NCI-H146 (cell line): ENCODE data around the gene LYPD5.
"Not testable (repeated sequence)": the region's sequence is repeated elsewhere in the genome, so short reads cannot be mapped to it uniquely, and the experiment has no call there.

Experiments used
- DNase-seq: peaks from one replicate; lab custom pipeline; 2025; lab: John Stamatoyannopoulos, UW

Gene LYPD5, protein sequence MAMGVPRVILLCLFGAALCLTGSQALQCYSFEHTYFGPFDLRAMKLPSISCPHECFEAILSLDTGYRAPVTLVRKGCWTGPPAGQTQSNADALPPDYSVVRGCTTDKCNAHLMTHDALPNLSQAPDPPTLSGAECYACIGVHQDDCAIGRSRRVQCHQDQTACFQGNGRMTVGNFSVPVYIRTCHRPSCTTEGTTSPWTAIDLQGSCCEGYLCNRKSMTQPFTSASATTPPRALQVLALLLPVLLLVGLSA

DNA sequence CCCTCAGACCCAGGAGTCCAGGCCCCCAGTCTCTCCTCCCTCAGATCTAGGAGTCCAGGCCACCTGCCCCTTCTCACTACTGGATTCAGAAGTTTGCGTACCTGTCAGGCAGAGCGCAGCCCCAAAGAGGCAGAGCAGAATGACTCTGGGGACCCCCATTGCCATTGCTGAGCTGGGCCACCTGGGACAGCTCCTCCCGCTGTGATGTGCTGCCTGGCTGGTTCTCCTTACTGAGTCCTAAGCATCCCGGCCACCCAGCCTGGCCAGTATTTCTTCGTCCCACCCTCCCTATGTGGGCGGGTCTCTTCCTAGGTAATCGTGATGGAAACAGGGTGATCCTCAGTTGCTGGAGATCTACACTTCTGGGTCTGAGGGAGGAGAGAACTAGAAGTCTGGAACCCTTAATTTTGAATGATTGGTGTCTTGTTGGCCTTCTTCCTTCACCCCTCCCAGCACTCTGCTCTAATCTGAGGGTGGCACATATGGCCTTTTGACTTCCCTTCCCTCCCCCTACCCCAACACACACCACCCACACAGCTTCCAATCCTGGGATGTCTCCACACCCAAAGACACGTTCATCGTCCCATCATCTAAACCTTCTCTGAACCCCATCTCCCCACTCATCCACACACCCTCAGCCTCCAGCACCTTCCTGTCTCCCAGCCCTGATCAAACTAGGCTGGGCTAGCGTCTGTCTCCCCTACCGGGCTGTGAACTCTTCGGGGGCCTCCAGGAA lies at the start of gene LYPD5:
Gene LYPD5 (minus strand): TSS at position 232 of the 736 bp plus-strand sequence. CDS start 67 bp downstream, at position 165.
- no peak for DNase-seq

DNA sequence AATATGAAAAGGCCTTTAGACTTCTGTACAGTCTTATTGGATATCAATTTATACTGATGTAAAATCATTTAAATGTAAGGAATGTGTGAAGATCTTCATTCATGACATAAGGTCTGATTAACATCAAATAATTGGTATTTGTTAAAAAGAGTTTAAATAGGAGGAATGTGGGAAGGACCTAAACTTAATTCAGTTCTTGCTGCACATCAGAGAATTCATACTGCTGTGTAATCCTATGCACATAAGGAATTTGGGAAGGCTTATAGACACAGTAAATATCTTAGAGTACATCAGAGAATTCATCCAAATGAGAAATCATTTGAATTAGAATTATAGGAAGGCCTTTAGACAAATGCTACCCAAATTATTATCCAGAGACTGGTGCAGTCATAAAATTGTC lies 46.6 kb upstream of the LYPD5 start:
- DNase-seq, result no peak

DNA sequence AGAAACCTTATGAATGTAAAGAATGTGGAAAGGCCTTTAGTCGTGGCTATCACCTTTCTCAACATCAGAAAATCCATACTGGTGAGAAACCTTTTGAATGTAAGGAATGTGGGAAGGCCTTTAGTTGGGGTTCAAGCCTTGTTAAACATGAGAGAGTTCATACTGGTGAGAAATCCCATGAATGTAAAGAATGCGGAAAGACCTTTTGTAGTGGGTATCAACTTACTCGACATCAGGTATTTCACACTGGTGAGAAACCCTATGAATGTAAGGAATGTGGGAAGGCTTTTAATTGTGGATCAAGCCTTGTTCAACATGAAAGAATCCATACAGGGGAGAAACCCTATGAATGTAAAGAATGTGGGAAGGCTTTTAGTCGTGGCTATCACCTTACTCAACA lies 45.6 kb upstream of the LYPD5 start:
- DNase-seq, result no peak

DNA sequence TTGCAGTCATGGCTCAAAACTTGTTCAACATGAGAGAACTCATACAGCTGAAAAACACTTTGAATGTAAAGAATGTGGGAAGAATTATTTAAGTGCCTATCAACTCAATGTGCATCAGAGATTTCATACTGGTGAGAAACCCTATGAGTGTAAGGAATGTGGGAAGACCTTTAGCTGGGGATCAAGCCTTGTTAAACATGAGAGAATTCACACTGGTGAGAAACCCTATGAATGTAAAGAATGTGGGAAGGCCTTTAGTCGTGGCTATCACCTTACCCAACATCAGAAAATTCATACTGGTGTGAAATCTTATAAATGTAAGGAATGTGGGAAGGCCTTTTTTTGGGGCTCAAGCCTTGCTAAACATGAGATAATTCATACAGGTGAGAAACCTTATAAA lies 45.0 kb upstream of the LYPD5 start:
- DNase-seq, result no peak

DNA sequence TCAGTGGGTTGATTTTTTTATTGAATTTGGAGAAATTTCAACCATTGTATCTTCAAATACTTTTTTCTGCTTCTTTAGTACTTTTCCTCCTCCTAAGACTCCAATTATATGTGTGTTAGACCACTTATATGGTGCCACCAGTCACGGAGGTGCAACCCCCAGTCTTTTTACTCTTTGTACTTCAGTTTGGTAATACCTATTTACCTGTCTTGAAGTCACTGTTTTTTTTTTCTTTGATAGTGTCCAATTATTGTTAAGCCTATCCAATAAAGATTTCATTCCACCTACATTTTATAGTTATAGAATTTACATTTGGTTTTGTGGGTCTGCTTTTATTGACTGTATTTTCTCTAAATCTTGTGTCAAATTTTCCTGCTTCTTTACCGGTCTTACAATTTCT lies 39.8 kb upstream of the LYPD5 start:
- no peak for DNase-seq

DNA sequence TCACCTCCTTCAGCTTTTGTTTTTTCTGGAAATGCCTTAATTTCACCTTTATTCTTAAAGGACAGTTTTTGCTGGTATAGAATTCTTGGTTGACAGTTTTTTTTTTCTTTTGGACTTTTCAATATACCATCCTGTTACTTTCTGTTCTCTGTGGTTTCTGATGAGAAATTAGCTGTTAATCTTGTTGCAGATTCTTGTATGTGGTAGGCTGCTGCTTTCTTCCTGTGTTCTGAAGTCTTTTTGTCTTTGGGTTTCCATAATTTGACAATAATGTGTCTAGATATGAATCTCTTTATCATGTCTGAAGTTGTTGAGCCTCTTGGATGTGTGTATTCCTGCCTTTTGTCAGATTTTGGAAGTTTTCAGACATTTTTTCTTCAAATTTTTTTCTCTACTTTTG lies 36.9 kb upstream of the LYPD5 start:
- DNase-seq, result no peak

DNA sequence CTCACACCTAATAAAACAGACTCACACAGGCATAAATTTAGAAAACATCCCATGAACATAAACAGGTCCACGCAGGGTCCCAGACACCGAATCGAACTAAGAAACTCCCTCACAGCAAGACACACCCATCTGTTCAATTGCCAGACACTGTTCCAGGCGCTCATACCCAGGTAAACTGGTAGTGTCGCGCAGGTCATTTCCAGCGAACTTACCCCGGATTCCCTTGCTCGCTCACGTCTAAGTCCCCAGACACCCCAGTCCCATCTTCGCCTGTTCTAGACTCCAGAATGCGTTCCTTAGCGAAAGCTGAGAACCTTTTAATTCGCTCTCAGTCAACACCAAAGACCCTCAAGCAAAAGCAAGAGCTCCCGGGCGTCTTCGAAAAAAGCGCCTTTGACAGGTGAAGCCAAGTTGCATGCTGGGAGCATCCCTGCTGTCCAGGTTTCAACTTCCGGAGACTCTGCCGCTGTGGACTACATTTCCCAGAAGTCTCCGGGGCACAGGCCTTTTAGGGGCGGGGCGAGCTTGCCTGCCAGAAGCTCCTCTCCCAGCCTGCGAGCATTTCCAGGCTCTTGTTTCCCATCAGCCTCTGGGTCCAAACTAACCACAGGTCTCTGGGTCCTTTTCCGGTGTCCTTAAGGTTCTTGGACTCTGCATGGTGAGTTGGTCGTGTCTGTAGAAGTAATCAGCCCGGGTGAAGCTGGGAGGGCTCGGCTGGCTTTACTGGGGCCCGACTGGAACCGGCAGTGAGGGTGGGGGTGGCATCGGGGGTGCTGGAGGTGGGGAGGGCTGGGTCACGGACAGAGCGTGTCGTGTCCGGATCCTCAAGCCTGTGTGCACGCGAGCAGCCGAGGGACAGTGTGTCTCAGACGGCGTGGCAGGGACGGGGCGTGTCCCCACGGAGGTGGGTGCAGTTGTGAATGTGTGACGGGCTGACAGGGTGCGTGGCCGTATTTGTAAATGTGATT lies 24.8 kb upstream of the LYPD5 start, which contains the start of gene ZNF283:
Gene ZNF283 (plus strand): TSS at position 535 of the 968 bp plus-strand sequence. CDS start 6,184 bp downstream, outside the sequence.
- peak; percentile 97 for DNase-seq

DNA sequence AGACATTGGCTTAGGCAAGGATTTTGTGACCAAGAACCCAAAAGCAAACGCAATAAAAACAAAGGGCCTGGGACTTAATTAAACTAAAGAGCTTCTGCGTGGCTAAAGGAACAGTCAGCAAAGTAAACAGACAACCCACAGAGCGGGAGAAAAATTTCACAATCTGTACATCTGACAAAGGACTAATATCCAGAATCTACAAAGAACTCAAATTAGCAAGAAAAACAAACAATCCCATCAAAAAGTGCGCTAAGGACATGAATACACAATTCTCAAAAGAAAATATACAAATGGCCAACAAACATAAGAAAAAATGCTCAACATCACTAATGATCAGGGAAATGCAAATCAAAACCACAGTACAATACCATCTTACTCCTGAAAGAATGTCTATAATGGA lies 22.3 kb upstream of the LYPD5 start:
- DNase-seq, result peak; percentile 22

DNA sequence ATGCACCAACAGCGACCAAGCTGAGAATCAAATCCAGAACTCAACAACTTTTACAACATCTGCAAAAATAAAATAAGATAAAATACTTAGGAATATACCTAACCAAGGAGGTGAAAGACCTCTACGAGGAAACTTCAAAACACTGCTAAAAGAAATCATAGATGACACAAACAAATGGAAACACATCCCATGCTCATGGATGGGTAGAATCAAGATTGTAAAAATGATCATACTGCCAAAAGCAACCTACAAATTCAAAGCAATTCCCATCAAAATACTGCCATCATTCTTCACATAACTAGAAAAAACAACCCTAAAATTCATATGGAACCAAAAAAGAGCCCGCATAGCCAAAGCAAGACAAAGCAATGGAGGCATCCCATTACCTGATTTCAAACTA lies 21.6 kb upstream of the LYPD5 start:
- not testable (repeated sequence) for DNase-seq

DNA sequence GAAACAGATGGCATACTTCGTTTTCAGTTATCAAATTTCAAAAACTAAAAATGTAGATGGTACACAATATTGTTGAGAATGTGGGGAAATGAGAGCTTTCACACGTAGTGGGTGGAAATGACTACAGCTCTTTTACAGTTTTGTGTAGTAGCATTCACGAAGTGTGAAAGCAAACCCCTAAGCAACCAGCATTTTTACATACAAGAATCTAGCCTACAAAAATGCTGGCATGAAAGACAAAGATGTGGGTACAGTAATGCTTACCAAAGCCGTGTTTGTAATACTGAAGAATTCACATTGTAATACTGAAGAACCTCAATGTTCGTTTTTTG lies 18.6 kb upstream of the LYPD5 start:
- no peak for DNase-seq

DNA sequence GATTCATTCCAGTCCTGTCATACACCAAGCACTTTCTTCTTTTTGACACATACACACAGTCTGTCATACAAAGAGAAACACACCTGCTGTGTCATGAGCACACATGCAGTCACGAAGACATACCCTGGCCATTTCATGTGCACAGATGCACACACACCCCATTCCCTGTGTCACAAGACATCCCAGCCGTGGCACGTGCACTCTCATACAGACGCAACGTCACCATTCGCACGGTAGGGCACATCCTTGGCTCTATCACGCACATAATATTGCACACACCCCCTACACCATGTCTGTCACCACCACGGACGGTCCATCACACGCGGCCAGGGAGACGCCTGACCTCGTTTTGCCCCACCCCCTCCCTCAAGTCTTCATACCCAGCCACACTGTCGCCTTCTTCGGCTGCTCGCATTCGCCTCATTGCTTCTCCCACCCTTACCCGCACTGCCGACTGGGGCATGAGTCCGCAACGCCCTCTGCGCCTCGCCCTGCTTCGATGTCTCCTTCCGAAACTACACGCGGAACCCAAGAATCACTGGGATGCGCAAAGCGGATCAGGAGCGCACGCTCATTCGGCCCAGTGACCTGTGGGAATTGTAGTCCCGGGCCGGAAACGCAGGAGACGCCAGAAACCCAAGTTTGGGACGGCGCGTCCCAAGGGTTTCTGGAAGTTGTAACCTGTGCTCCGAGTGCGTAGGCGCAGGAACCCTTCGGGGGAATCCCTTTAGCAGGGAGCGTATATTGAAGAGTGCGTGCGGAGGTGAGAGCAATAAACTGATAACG lies 18.0 kb upstream of the LYPD5 start:
- DNase-seq, result no peak

DNA sequence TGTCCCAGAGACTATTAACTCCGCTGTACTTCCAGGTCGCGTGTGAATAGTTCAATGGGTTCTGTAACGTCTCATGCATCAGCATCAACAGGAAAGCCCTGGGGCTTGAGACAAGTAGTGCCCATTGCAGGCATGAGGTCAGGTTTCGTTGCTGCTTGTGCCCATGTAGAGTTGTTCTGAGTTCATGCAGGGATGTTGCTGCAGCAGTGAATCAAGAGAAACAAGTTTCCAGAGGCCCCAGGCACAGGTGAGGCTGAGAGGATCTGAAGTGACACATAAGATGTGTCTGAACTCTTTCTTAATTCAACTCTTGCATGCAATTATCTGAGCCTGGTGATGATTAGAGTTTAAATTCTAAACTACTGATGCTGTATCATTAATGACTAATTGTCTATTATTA lies 16.3 kb upstream of the LYPD5 start:
- DNase-seq, result no peak

DNA sequence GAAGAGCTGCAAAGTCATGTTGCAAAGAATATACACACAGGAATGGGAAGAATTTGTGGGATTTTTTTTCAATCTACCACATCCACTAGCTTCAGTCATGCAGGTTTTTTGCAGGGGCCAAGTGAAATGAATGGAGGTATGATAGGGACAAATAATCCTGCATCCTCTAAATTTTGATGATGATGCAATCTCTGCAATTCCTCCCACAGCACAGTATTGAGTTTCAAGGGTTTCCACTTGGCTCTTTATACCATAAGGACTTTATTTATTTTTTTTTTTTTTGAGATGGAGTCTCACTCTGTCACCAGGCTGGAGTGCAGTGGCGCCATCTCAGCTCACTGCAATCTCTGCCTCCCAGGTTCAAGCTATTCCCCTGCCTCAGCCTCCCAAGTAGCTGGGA lies 15.2 kb upstream of the LYPD5 start:
- DNase-seq, result not testable (repeated sequence)

DNA sequence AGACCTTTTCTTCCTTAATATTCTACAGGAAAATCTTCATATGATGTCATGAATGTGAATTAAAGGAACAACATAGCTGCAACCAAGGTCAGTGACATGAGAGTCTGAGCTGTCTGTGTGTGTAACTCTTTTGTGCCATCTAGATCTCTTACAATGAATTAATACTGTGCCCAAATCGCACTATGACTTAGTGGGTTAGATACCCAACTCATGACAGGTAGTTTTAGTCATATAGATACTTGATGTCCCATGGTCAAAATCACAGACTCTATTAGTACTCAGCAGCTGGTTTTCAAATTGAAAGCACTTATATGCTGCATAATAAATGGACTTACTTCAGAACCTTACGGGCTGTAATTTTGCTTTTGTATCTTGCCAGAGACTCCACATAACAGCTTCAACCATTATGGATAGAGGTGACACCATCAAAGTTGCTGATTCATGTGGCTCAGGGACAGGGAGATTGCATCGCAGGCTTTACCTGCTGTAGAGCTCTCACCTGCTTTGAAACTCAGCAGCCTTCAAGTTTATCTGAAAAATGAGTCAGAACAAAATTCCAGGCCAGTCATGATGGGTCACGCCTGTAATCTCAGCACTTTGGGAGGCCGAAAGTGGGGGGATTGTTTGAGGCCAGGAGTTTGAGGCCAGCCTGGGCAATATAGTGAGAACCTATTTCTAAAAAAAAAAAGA lies 12.6 kb upstream of the LYPD5 start:
- no peak for DNase-seq

DNA sequence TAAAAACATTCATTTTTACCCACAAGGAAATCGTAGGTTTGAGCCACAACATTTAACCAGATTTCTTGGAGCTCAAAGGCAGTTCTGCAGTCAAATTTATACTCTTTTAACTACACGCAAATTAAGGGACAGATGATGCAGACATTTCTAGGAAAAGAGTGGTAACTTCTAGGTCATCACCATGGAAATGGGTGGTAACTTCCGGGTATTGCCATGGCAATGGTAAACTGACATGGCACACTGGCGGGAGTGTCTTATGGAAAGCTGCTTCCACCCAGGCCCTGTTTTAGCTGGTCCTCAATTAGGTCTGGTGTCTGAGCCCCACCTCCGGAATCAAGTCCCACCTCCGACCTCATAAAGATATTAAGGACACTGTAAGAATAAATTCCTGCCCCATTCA lies 10.4 kb upstream of the LYPD5 start:
- DNase-seq, result no peak

DNA sequence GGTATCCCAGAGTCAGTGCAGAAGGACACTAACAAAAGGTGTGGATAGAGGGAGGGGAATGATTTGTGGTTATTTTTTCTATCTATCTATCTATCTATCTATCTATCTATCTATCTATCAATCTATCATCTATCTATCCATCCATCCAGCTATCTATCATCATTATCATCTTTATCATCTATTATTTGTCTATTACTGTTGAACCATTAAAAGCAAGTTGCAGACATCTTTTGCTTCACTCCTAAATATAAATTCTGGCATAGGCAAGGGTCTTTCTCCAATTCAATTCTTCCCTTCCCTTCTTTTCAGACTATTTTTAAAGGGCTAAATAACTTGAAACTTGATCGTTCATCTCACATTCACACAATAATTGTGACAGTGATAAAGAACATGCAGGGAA lies 10.0 kb upstream of the LYPD5 start:
- no peak for DNase-seq

DNA sequence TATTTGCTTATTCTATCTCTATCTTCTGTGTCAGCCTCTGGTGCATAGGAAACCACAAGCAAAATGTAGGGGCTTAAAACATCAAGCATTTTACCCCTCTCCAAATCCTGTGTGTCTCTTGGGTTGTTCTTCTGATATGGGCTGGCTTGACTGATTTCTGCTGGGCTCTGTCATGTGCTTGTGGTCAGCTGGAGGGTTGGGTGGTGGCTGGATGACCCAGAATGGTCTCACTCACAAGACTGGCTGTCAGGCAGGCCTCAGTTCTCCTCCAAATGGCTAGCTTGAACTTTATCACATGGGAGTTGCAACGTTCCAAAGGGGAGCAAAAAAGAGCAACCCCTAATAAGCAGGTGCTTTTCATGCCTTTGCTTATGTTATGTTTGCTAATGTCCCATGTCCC lies 9.6 kb upstream of the LYPD5 start:
- no peak for DNase-seq

DNA sequence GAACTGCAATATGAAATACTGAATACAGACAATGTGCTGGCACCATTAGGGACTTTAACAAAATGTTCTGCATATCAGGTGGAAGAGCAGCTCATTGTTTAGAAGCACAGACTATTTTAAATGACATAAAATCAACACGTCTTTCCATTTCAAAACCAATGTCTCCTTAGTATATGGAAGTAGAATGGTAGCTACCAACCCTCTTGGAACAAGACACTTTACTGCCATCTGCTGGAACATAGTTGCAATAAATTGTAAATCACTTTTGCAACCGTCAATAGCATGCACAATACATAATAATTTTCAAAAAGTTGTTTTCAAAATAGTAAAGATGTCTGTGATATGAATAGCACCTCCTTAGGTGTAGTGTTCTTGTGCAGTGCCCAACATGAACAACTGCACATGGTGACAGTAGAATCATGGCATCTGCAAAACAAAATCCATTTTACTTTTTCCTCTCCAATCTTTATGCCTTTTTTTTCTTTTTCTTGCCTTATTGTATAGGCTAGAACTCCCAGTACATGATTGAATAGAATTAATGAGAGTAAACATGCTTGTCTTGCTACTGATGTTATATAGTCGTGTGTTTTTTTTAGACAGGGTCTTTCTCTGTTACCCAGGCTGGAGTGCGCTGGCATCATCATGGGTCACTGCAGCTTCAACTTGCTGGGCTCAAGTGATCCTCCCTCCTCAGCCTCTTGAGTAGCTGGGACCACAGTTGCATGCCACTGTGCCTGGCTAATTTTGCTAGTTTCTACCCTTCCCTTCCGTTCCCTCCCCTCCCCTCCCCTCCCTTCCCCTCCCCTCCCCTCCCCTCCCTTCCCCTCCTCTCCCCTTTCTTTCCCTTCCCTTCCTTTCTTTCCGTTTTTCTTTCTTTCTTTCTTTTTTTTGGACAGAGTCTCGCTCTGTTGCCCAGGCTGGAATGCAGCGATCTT lies 7.8 kb upstream of the LYPD5 start:
- peak; percentile 65 for DNase-seq

DNA sequence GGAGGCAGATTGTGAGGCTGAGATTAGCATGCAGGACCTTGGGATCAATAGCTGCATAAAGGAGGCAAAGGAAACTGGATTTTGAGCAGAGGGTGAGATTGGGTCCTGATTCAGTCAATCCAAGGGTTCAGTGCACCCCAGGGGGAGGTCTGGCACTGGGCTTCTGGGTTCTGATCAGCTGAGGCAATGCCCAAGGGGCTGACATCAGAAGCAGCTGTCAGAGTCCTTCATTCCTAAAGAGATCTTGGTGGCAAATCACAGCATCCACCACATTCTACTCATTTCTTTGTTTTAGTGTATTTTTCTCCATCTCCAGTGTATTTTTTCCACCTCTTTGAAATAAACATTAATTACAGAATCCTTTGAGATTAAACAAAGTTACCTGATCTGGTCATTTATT lies 5.4 kb upstream of the LYPD5 start:
- DNase-seq, result no peak

DNA sequence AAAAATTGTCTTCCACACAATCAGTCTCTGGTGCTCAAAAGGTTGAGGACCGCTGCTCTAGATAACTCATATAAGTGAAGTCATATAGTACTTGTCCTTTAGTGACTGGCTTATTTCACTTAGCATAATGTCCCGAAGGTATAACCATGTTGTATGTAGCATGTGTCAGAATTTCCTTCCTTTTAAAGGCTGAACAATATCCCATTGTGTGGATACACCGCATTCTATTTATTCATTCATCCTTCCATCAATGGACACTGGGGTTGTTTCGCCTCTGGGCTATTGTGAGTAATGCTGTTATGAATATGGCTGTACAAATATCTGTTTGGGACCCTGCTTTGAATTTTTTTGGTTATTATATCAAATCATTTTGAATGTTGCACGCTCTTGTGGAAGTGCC lies 4.6 kb upstream of the LYPD5 start:
- no peak for DNase-seq
